ENCODE results near the gene MAN2C1. TPM values are rescaled to one million over a fixed set of nuclear protein-coding genes. Genes with fewer than 3 reads are reported as not detected.

The MAN2C1 gene
- total and polyA plus RNA-seq, 12 donors, result 86.7 to 371 (median 108) TPM

- no peak overlapping the region for H3K27ac ChIP-seq
- intact Hi-C loops (cut with DNase I), result no loop called here
- ATAC-seq (no peak), DNase-seq (no peak)
- H3K27me3 ChIP-seq, result no peaks in the 10 kb centered on the region
- peaks cover 0 to 99% (median 54%) of the 10 kb centered on the region in 9 donors for H3K36me3 ChIP-seq
- H3K4me3 ChIP-seq, result no peak overlapping the region
- TF ChIP-seq CTCF (IDR thresholded peaks at IDR 0.05), result no peak
- 94 to 95% methylated on average over 17 of the region's 17 CpGs for WGBS, 2 donors
- no peaks in the 10 kb centered on the region for H3K4me1 ChIP-seq
- H3K9me3 ChIP-seq, result no peaks in the 10 kb centered on the region
Observed at GRCh38 chr15:75357976-75358673, 10.3 kb downstream of the MAN2C1 start.

- Histone ChIP-seq H3K27ac (no peak overlapping the region), H3K4me1 (no peaks in the 10 kb centered on the region), H3K36me3 (peaks cover 0 to 83% (median 38%) of the 10 kb centered on the region in 9 donors), H3K9me3 (no peaks in the 10 kb centered on the region), H3K27me3 (no peaks in the 10 kb centered on the region), H3K4me3 (no peak overlapping the region)
- 95 to 97% methylated on average over 20 of the region's 20 CpGs for WGBS, 2 donors
- peak in 1 of 8 donors; percentile 3 for ATAC-seq
- no peak for DNase-seq
- intact Hi-C loops (cut with DNase I), result no loop called here
- no peak for TF ChIP-seq CTCF (IDR thresholded peaks at IDR 0.05)
Observed at GRCh38 chr15:75356517-75356916, 11.9 kb downstream of the MAN2C1 start.

GRCh38 chr15:75356006-75356405 lies 12.4 kb downstream of the MAN2C1 start:
- WGBS, 2 donors, result 87 to 90% methylated on average over 28 of the region's 28 CpGs
- Histone ChIP-seq H3K9me3 (no peaks in the 10 kb centered on the region), H3K27me3 (no peaks in the 10 kb centered on the region), H3K4me1 (no peaks in the 10 kb centered on the region), H3K4me3 (no peak overlapping the region), H3K27ac (no peak overlapping the region), H3K36me3 (peaks cover 0 to 78% (median 33%) of the 10 kb centered on the region in 9 donors)
- no peak for TF ChIP-seq CTCF (IDR thresholded peaks at IDR 0.05)
- DNase-seq, result no peak
- intact Hi-C loops (cut with DNase I), result no loop called here
- ATAC-seq, result no peak

GRCh38 chr15:75355369-75355768 lies 13.0 kb downstream of the MAN2C1 start:
- no peak overlapping the region for H3K27ac ChIP-seq
- intact Hi-C loops (cut with DNase I), result no loop called here
- H3K4me1 ChIP-seq, result no peaks in the 10 kb centered on the region
- no peaks in the 10 kb centered on the region for H3K27me3 ChIP-seq
- DNase-seq (no peak), ATAC-seq (no peak)
- no peak for TF ChIP-seq CTCF (IDR thresholded peaks at IDR 0.05)
- H3K9me3 ChIP-seq, result no peaks in the 10 kb centered on the region
- WGBS, 2 donors, result 93 to 96% methylated on average over 4 of the region's 4 CpGs
- peaks cover 0 to 71% (median 28%) of the 10 kb centered on the region in 9 donors for H3K36me3 ChIP-seq
- H3K4me3 ChIP-seq, result no peak overlapping the region
